H1 (cell line): Measurements from ENCODE around the gene ZNF652. TPM values are rescaled to one million over a fixed set of nuclear protein-coding genes. Genes with fewer than 3 reads are reported as not detected.

Experiments
- CTCF ChIA-PET: fragments of 300-600 bp; sonication (Branson Sonifier 250); formaldehyde crosslinking; loops from one replicate; lab custom pipeline; 2021; ENCODE audit not compliant: partially characterized antibody; lab: Charles Lee
- POLR2A ChIA-PET: fragments of 300-600 bp; sonication (Branson Sonifier 250); formaldehyde crosslinking; loops from one replicate; lab custom pipeline; 2021; ENCODE audit warnings: inconsistent platforms; ENCODE audit not compliant: partially characterized antibody; lab: Charles Lee
- DNase-seq, 2 experiments: peaks; one replicate each; pipeline versions ENCODE4 v3.0.0 to v3.0.0-alpha.2; 2010 to 2022; ENCODE audit warnings: low spot score in 2 of 2, low read depth in 1 of 2, mixed read lengths in 1 of 2
- FAIRE-seq: peaks from 2 replicates; lab custom pipeline; 2011; peaks lifted over from hg19 to GRCh38; lab: Jason Lieb, UNC
- H2AFZ ChIP-seq: 2 replicates; pipeline ENCODE4 v1.8.1; 2012; ENCODE audit warnings: low read length, inconsistent platforms
- H2AK5ac ChIP-seq: 2 replicates; pipeline ENCODE4 v1.6.1; 2013; ENCODE audit warnings: low read depth, low read length
- H2BK120ac ChIP-seq: replicated peaks from 2 replicates; pipeline ENCODE3; 2013; ENCODE audit warnings: low read depth, low read length, inconsistent platforms
- H2BK12ac ChIP-seq: 2 replicates; pipeline ENCODE4 v1.6.1; 2013; ENCODE audit warnings: low read depth, low read length
- H2BK15ac ChIP-seq: 2 replicates; pipeline ENCODE4 v1.6.1; 2013; ENCODE audit warnings: low read length
- H2BK20ac ChIP-seq: 2 replicates; pipeline ENCODE4 v1.6.1; 2013; ENCODE audit warnings: low read length
- H2BK5ac ChIP-seq: 2 replicates; pipeline ENCODE4 v1.6.1; 2013; ENCODE audit warnings: low read depth, low read length
- H3K14ac ChIP-seq: 2 replicates; pipeline ENCODE4 v1.6.1; 2013; ENCODE audit warnings: inconsistent platforms; ENCODE audit not compliant: insufficient read length
- H3K18ac ChIP-seq: 2 replicates; pipeline ENCODE4 v1.6.1; 2013; ENCODE audit warnings: low read length; ENCODE audit errors: extremely low read depth
- H3K23ac ChIP-seq: 2 replicates; pipeline ENCODE4 v1.6.1; 2013; ENCODE audit warnings: inconsistent platforms; ENCODE audit not compliant: insufficient read length
- H3K23me2 ChIP-seq: 2 replicates; pipeline ENCODE4 v1.6.1; 2013; ENCODE audit warnings: low read depth, low read length
- H3K27ac ChIP-seq: 2 replicates; pipeline ENCODE4 v1.6.1; 2011; ENCODE audit warnings: low read depth, low read length, inconsistent platforms
- H3K27me3 ChIP-seq, 4 experiments: replicated peaks in 1 of 4; 1 replicate in 1 of 4; 2 replicates in 3 of 4; pipeline versions ENCODE4 v1.6.1 to v1.8.1; 2011 to 2013; ENCODE audit warnings: low read length in 3 of 4, mild to moderate bottlenecking in 3 of 4, inconsistent platforms in 2 of 4, mixed read lengths in 2 of 4, moderate library complexity in 1 of 4; ENCODE audit not compliant: control insufficient read depth in 3 of 4, insufficient read depth in 3 of 4; ENCODE audit errors: extremely low read depth in 1 of 4
- H3K36me3 ChIP-seq, 4 experiments: 2 replicates each; pipeline versions ENCODE4 v1.6.1 to v1.8.1; 2011 to 2013; ENCODE audit warnings: mild to moderate bottlenecking in 4 of 4, low read length in 3 of 4, moderate library complexity in 2 of 4, control low read depth in 1 of 4, inconsistent platforms in 1 of 4; ENCODE audit not compliant: insufficient read depth in 4 of 4, control insufficient read depth in 2 of 4
- H3K4ac ChIP-seq: replicated peaks from 2 replicates; pipeline ENCODE3; 2013; ENCODE audit warnings: low read length, low read depth, mixed read lengths, inconsistent platforms; ENCODE audit not compliant: insufficient read length
- H3K4me1 ChIP-seq, 4 experiments: replicated peaks in 1 of 4; 1 replicate in 1 of 4; 2 replicates in 3 of 4; pipeline versions ENCODE4 v1.6.1 to v1.8.1; 2011 to 2013; ENCODE audit warnings: low read length in 3 of 4, inconsistent platforms in 2 of 4, mixed read lengths in 1 of 4; ENCODE audit not compliant: insufficient read depth in 4 of 4, control insufficient read depth in 3 of 4
- H3K4me2 ChIP-seq, 2 experiments: 2 replicates each; pipeline versions ENCODE4 v1.6.1 to v1.8.1; 2011 to 2013; ENCODE audit warnings: low read depth in 2 of 2, low read length in 2 of 2, control low read depth in 1 of 2, inconsistent platforms in 1 of 2, mild to moderate bottlenecking in 1 of 2; ENCODE audit not compliant: insufficient read depth in 1 of 2
- H3K4me3 ChIP-seq, 4 experiments: fragments of 200-600, 300-600 bp in 1 of 4; sonication (generic), shearing (Covaris generic), sonication (Bioruptor Twin) in 1 of 4; 2 replicates each; pipeline versions ENCODE4 v1.5.1 to v1.8.1; 2011 to 2016; ENCODE audit warnings: low read length in 4 of 4, low read depth in 3 of 4, control low read depth in 2 of 4, inconsistent platforms in 2 of 4, mild to moderate bottlenecking in 2 of 4, mixed read lengths in 1 of 4, moderate library complexity in 1 of 4; ENCODE audit not compliant: insufficient read depth in 2 of 4; ENCODE audit errors: extremely low read depth in 1 of 4
- H3K56ac ChIP-seq: replicated peaks from 2 replicates; pipeline ENCODE3; 2013; ENCODE audit warnings: low read depth, mild to moderate bottlenecking, mixed read lengths, low read length, inconsistent platforms; ENCODE audit not compliant: insufficient read length
- H3K79me1 ChIP-seq: 2 replicates; pipeline ENCODE4 v1.6.1; 2013; ENCODE audit warnings: low read depth, low read length, control low read depth
- H3K79me2 ChIP-seq, 2 experiments: 2 replicates each; pipeline versions ENCODE4 v1.6.1 to v1.8.1; 2012 to 2013; ENCODE audit warnings: low read length in 2 of 2, mild to moderate bottlenecking in 2 of 2, inconsistent platforms in 1 of 2; ENCODE audit not compliant: insufficient read depth in 2 of 2, control insufficient read depth in 1 of 2
- H3K9ac ChIP-seq, 4 experiments: replicated peaks in 1 of 4; 1 replicate in 1 of 4; 2 replicates in 3 of 4; pipeline versions ENCODE4 v1.6.1 to v1.8.1; 2011 to 2013; ENCODE audit warnings: low read depth in 3 of 4, low read length in 3 of 4, control low read depth in 2 of 4, mild to moderate bottlenecking in 2 of 4, moderate library complexity in 2 of 4, inconsistent platforms in 1 of 4; ENCODE audit errors: extremely low read depth in 1 of 4
- H3K9me3 ChIP-seq, 2 experiments: 2 replicates each; pipeline versions ENCODE4 v1.6.1 to v1.8.1; 2012 to 2013; ENCODE audit warnings: mild to moderate bottlenecking in 2 of 2, moderate library complexity in 2 of 2, control low read depth in 1 of 2, inconsistent platforms in 1 of 2, low read depth in 1 of 2, low read length in 1 of 2, mixed read lengths in 1 of 2; ENCODE audit not compliant: insufficient read depth in 2 of 2
- H4K20me1 ChIP-seq, 2 experiments: replicated peaks in 1 of 2; 2 replicates each; pipeline versions ENCODE3 to v1.8.1; 2011 to 2013; ENCODE audit warnings: inconsistent platforms in 2 of 2, low read length in 2 of 2, mild to moderate bottlenecking in 1 of 2; ENCODE audit not compliant: insufficient read depth in 2 of 2, control insufficient read depth in 1 of 2
- H4K5ac ChIP-seq: 2 replicates; pipeline ENCODE4 v1.6.1; 2013; ENCODE audit warnings: low read length, low read depth, mixed read lengths, inconsistent platforms; ENCODE audit not compliant: insufficient read length
- H4K8ac ChIP-seq: 2 replicates; pipeline ENCODE4 v1.8.0; 2013; ENCODE audit warnings: mild to moderate bottlenecking, moderate library complexity, low read length, inconsistent platforms; ENCODE audit not compliant: insufficient read depth; ENCODE audit errors: extremely low read depth
- H4K91ac ChIP-seq: replicated peaks from 2 replicates; pipeline ENCODE3; 2013; ENCODE audit warnings: low read length, mixed read lengths, inconsistent platforms; ENCODE audit not compliant: insufficient read length
- BCL11A ChIP-seq, 2 experiments: IDR thresholded peaks; one replicate each; pipeline ENCODE4 v1.6.1; 2011; ENCODE audit warnings: low read depth in 2 of 2, low read length in 2 of 2, mild to moderate bottlenecking in 2 of 2
- YY1 ChIP-seq: IDR thresholded peaks from 2 replicates; pipeline ENCODE4 v1.6.1; 2011; ENCODE audit warnings: low read depth, mild to moderate bottlenecking, low read length
- WGBS, 2 experiments: shearing (Covaris generic) in 1 of 2; methylation state at CpG; one replicate each; pipeline versions ENCODE4 v1.1.6 to v1.1.7; 2013 to 2015; ENCODE audit warnings: low lambda C conversion rate in 2 of 2, mixed read lengths in 2 of 2, inconsistent platforms in 1 of 2, low coverage in 1 of 2, missing lambda C conversion rate in 1 of 2; ENCODE audit not compliant: insufficient replicate concordance in 2 of 2, insufficient coverage in 1 of 2, insufficient read length in 1 of 2; ENCODE audit errors: extremely low coverage in 1 of 2, missing lambda C conversion rate in 1 of 2; 5-methylcytosine and 5-hydroxymethylcytosine counted together
- polyA plus RNA-seq, 7 experiments: library from polyadenylated mRNA; depleted of rRNA in 3 of 7; stranded (reverse) in 5 of 7; unstranded in 2 of 7; fragments of >200 nt in 5 of 7; fragments of 200-250 nt in 2 of 7; gene quantifications; 1 replicate in 5 of 7; 2 replicates in 1 of 7; 4 replicates in 1 of 7; pipeline versions ENCODE4 v1.2.1 to v1.2.3, GENCODE V29; 2011 to 2013; ENCODE audit warnings: missing spikeins in 2 of 7, mixed read lengths in 2 of 7
- total RNA-seq: library from RNA; stranded (reverse); fragmentation: NEBNext Ultra II Directional; extraction: Animal tissue kit (Norgen Biotek cat#: 25700); gene quantifications from 2 replicates; pipeline ENCODE4 v1.2.1, GENCODE V29; 2021

Gene ZNF652
- total and polyA plus RNA-seq, 2 of the 8 experiments (the other 6 are each of a cell fraction or from before 2014, with no cell fraction given): 13.5 to 39.6 TPM

DNA sequence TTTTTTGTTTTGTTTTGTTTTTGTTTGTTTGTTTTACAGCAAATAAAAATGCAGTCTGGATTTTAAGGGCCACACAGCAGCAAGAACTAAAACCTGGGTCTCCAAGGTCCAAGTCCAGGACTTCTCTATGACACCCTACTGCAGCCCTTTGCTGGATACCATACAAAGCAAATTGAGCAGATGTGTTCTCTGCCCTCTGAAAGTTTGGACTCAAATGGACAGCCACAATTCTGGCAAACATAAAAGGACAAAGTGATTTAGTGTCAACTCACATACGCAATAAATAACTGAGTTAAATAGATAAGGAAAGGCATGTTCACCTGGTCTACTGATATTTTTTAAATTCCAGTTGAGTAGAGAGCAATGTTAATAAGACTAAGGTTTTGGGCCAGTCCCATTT, 7.7 kb upstream of the ZNF652 start:
- CTCF ChIA-PET: interaction anchor here (0.8 to 4.6 kb wide), 14 partner anchors 11 to 142 kb away, joined by 3 to 47 read pairs (median 6); partner anchors contain the start of gene NGFR
- no peak overlapping the region for H2AFZ ChIP-seq
- no peak overlapping the region for H2BK5ac ChIP-seq
- H3K14ac ChIP-seq: no peak overlapping the region
- no peak for DNase-seq
- TF ChIP-seq BCL11A (IDR thresholded peaks at IDR 0.05; ENCODE audit: low read depth in 2 of 2, low read length in 2 of 2) (no peak), YY1 (no peak)
- H2BK20ac ChIP-seq: 0 out of 2 replicates have a peak overlapping the region, but pooled peaks have one; percentile 75
- H3K9ac ChIP-seq: no peak overlapping the region
- no peak overlapping the region for H2BK12ac ChIP-seq
- no peaks in the 10 kb centered on the region for H3K27me3 ChIP-seq
- H3K18ac ChIP-seq: no peak overlapping the region
- H3K23ac ChIP-seq: no peak overlapping the region
- no peaks in the 10 kb centered on the region; the same call in 1 of the 2 replicates for H3K23me2 ChIP-seq
- no peak overlapping the region for H3K4ac ChIP-seq
- no peak overlapping the region for H2AK5ac ChIP-seq
- H4K8ac ChIP-seq: no peak overlapping the region
- H3K27ac ChIP-seq: no peak overlapping the region
- H3K9me3 ChIP-seq: no peaks in the 10 kb centered on the region
- POLR2A ChIA-PET: no interaction called here
- H3K36me3 ChIP-seq: no peaks in the 10 kb centered on the region
- no peak overlapping the region for H3K4me3 ChIP-seq
- no peak overlapping the region for H4K91ac ChIP-seq
- 93% methylated on average over 1 of the region's 1 CpG; no CpG with 5 or more reads in 1 of the 2 experiments for WGBS, 2 experiments
- no peaks in the 10 kb centered on the region for H4K20me1 ChIP-seq
- no peak overlapping the region for H3K4me2 ChIP-seq
- H2BK120ac ChIP-seq: peak overlapping the region; percentile 50
- no peak overlapping the region for H3K56ac ChIP-seq
- H2BK15ac ChIP-seq: no peak overlapping the region
- no peaks in the 10 kb centered on the region for H3K79me2 ChIP-seq
- H4K5ac ChIP-seq: no peak overlapping the region
- FAIRE-seq: no peak
- peaks cover 7 to 18% (median 14%) of the 10 kb centered on the region in 4 experiments; a peak in 6 of 7 replicates for H3K4me1 ChIP-seq
- no peaks in the 10 kb centered on the region for H3K79me1 ChIP-seq
